ENCODE data around the gene HIVEP3.

DNA sequence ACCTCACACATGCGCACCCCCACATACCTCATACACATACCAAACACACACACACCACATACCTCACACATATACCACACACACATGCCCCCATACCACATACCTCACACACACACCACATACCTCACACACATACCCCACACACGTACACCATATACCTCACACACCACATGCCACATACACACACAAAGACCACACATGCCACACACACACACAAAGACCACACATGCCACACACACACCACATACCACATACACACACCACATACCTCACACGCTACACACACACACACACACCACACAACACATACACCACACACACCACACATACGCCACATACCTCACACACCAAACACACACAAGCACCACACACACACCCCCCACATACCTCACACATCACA is 30.0 kb downstream of the HIVEP3 start:
- no peak for TF ChIP-seq POLR2A (IDR thresholded peaks at IDR 0.05)
- TF ChIP-seq, protein P1, sequence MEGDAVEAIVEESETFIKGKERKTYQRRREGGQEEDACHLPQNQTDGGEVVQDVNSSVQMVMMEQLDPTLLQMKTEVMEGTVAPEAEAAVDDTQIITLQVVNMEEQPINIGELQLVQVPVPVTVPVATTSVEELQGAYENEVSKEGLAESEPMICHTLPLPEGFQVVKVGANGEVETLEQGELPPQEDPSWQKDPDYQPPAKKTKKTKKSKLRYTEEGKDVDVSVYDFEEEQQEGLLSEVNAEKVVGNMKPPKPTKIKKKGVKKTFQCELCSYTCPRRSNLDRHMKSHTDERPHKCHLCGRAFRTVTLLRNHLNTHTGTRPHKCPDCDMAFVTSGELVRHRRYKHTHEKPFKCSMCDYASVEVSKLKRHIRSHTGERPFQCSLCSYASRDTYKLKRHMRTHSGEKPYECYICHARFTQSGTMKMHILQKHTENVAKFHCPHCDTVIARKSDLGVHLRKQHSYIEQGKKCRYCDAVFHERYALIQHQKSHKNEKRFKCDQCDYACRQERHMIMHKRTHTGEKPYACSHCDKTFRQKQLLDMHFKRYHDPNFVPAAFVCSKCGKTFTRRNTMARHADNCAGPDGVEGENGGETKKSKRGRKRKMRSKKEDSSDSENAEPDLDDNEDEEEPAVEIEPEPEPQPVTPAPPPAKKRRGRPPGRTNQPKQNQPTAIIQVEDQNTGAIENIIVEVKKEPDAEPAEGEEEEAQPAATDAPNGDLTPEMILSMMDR (IDR thresholded peaks at IDR 0.05), result no peak

Measured in lower leg skin (tissue), 3 donors.